ENCODE data around the gene AFF3.

DNA sequence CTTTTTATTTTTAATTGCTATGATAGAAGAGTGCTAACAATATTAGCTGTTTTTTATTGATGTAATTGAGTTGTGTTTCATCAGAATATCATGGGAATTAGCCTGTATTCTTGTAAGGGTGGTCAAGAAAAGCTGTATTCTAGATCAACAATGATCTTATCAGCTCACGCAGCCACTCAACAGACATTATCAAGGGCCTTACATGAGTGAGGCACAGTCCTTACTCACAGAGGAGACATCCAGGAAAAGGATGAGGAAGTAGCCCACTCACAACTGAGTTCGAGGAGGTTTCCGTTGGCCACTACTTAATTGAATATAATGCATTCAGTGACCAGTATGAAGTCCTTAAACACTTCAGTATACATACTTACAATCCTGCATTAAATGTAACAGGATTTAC is 152.5 kb downstream of the AFF3 start:
- TF ChIP-seq RCOR1 (IDR thresholded peaks at IDR 0.05; ENCODE audit: insufficient replicate concordance, low read length) = no peak
- TF ChIP-seq, protein P1, sequence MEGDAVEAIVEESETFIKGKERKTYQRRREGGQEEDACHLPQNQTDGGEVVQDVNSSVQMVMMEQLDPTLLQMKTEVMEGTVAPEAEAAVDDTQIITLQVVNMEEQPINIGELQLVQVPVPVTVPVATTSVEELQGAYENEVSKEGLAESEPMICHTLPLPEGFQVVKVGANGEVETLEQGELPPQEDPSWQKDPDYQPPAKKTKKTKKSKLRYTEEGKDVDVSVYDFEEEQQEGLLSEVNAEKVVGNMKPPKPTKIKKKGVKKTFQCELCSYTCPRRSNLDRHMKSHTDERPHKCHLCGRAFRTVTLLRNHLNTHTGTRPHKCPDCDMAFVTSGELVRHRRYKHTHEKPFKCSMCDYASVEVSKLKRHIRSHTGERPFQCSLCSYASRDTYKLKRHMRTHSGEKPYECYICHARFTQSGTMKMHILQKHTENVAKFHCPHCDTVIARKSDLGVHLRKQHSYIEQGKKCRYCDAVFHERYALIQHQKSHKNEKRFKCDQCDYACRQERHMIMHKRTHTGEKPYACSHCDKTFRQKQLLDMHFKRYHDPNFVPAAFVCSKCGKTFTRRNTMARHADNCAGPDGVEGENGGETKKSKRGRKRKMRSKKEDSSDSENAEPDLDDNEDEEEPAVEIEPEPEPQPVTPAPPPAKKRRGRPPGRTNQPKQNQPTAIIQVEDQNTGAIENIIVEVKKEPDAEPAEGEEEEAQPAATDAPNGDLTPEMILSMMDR (conservative IDR thresholded peaks at IDR 0.05; ENCODE audit: low read depth, low read length) = no peak
- TF ChIP-seq MAFK (IDR thresholded peaks at IDR 0.05; ENCODE audit: low read depth, low read length) = no peak
- TF ChIP-seq, protein P2, sequence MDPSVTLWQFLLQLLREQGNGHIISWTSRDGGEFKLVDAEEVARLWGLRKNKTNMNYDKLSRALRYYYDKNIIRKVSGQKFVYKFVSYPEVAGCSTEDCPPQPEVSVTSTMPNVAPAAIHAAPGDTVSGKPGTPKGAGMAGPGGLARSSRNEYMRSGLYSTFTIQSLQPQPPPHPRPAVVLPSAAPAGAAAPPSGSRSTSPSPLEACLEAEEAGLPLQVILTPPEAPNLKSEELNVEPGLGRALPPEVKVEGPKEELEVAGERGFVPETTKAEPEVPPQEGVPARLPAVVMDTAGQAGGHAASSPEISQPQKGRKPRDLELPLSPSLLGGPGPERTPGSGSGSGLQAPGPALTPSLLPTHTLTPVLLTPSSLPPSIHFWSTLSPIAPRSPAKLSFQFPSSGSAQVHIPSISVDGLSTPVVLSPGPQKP (IDR thresholded peaks at IDR 0.05; ENCODE audit: borderline replicate concordance, low read depth, low read length) = no peak

All from IMR-90 (cell line).